HK-2 (cell line): ENCODE data around the gene LIPF.
A peak's percentile ranks its signal among the peaks of the same experiment; 100 is the strongest.
"Not testable (repeated sequence)": the region's sequence is repeated elsewhere in the genome, so short reads cannot be mapped to it uniquely, and the experiment has no call there.

ENCODE experiments used
- DNase-seq: peaks from one replicate; pipeline ENCODE4 v3.0.0-alpha.2; 2018; ENCODE audit not compliant: unreplicated experiment

The LIPF gene

GRCh38 chr10:88676283-88677060 lies 12.2 kb downstream of the LIPF start:
- no peak for DNase-seq

GRCh38 chr10:88680958-88681357 lies 16.7 kb downstream of the LIPF start:
- DNase-seq, result no peak

- no peak for DNase-seq
Measured at GRCh38 chr10:88682491-88682890, 18.2 kb downstream of the LIPF start.

DNA sequence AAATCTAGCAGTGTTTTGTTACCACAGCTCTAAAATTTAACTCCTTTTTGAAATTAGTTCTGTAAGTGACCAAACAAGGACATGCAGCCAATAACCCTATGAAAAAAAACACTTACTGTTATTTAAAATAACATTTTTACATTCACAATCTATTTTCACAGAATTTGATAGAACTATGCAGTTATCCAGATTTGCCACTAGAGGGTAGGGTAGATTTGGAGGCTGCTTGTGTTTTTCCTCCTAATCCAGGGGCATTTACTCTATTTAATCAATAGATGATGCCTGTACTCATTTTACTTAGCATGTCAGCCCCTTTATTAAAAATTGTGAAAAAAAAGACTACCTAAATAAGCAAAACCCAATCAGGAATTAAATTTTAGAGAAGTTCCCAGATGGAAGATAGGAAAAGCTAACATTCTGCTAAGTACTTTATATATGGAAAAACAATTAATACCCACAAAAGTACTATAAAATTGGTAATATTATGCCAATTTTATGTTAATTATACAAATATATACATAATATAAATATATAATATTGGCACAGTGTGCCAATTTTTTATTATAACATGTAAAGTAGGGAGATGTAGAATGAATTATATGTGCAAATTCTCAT lies 23.7 kb downstream of the LIPF start:
- DNase-seq, result no peak

DNA sequence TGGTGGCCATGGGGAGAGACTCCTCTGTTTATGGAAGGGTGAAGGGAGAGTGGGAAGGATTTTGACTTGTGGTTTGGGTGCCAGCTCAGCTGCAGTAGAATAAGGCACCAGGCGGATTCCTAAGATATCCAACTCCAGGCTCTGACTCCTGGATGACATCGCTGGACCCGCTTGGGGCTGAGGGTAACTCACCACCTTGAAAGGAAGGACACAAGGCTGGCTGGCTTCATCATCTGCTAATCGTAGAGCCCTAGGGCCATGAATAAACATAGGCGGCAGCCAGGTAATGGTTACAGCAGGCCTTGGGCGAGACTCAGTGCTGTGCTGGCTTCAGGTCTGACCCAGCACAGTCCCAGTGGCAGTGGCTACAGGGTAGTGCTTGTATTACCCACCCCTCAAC lies 25.1 kb downstream of the LIPF start:
- DNase-seq, result no peak

- DNase-seq, result no peak
Measured at GRCh38 chr10:88693392-88694020, 29.3 kb downstream of the LIPF start.

DNA sequence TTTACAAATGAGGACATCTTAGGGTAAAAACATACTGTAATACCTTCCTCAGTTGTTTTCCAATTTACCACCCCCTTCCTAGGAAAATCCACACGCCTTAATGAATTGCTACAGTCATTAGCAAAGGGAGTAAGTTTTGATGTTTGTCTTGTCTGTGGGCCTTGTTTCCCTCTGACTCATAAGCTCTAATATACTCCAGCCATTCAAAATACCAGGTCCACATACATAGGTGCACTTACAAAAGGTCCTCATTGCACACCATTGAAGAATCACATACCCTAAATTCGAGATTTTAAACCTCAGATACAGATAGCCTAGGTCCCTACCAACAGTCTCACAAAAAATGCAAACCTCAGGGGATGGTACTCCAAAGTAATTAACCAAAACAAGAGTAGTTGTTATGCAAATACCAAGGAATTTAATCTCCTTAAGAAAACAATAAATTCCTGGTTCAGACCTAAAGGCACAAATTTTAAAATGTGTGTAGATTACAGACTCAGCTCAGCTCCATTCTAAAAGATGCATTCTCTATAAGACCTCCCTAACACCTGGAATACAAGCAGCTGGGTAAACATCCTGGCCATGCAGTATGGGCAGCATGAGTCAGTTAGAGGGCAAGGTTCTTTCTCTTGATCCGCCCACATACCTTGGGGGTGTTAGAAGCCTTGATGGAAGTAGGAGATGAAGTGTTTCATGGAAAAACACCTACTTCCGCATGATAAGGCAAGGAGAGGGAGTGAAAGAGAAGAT lies 38.8 kb downstream of the LIPF start:
- DNase-seq, result peak; percentile 16

GRCh38 chr10:88705958-88706357 lies 41.7 kb downstream of the LIPF start, which contains the start of gene LIPK:
LIPK (plus strand) TSS chr10:88706249; CDS start chr10:88724544, 18,295 bp downstream.
- no peak for DNase-seq

DNA sequence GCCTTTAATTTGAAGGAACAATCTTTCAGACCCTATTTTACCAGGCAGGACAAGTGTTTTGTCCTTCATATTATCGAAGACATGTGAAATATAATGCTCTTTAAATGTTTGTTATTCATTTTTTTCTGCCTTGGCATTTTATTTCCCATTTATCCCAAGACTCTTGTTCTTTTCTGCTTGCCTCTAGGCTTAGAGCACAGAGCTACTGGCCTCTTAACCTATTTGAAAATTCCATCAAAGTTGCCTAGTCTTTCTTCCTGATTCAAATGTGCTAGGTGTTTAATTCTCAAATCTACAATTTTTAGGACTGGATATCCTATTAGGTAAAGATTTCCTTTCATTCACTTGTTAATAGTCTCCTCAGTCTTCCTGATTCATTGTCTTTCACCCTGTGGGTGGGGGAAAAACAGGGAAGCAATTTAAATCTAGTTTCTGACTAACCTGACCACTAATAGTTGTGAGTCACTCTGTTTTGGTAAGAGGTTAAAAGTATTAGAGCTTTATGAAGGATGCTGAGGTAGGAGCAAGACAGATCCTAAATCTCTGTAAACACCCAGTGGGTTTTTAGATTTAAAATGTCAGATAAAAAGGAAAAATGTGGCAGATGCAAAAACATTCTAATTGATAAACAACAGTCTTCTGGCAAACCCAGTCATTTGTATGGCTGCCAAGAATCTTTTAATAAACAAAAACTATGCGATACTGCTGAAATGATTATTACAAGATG lies 43.4 kb downstream of the LIPF start:
- DNase-seq, result no peak

- DNase-seq, result not testable (repeated sequence)
Measured at GRCh38 chr10:88709361-88709760, 45.1 kb downstream of the LIPF start.

- no peak for DNase-seq
Measured at GRCh38 chr10:88715517-88715916, 51.3 kb downstream of the LIPF start.

GRCh38 chr10:88721392-88721791 lies 57.1 kb downstream of the LIPF start:
- no peak for DNase-seq

- no peak for DNase-seq
Measured at GRCh38 chr10:88725798-88726197, 61.6 kb downstream of the LIPF start.

DNA sequence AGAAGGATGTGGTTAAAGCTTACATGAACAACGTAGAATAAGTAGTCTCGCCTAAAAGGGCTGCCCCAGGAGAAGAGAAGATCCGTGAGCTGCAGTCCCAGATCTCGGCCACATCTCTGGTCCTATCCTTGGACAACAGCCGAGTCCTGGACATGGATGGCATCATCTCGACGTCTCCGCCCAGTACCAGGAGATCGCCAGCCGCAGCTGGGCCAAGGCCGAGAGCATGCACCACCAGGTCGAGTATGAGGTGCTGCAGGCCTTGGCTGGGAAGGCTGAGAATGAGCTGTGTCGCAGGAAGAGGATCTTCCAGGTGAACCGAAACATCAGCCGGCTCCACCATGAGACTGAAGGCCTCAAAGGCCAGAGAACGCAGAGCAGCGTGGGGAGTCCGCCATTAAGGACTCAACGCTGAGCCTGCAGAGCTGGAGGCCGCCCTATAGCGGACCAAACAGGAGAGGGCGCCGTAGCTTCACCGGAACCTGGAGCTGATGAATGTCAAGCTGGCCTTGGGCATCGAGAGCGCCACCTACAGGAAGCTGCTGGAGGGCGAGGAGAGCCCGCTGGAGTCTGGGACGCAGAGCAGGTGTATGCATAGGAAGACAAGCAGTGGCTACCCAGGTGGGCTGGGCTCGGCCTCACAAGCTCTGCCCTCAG lies 64.0 kb downstream of the LIPF start:
- peak; percentile 10 for DNase-seq
